ENCODE data around the gene NUBP2.

Gene NUBP2

GRCh38 chr16:1790611-1791255 lies 8.0 kb downstream of the NUBP2 start:
- TF ChIP-seq REST (IDR thresholded peaks at IDR 0.05; ENCODE audit: insufficient read depth in 1 of 2, low read depth in 2 of 2, low read length in 2 of 2): no peak
- no peak for TF ChIP-seq POLR2AphosphoS5 (IDR thresholded peaks at IDR 0.05; ENCODE audit: low read depth, low read length)
- TF ChIP-seq SIN3A (IDR thresholded peaks at IDR 0.05; ENCODE audit: borderline replicate concordance, insufficient read depth, low read length): no peak
- TF ChIP-seq FOXP2 (optimal IDR thresholded peaks at IDR 0.05; ENCODE audit: borderline replicate concordance, extremely low read depth, extremely low read length, insufficient read depth): no peak
- TF ChIP-seq TAF1 (IDR thresholded peaks at IDR 0.05; ENCODE audit: borderline replicate concordance, insufficient read depth, low read length): no peak

GRCh38 chr16:1791256-1791942 lies 8.6 kb downstream of the NUBP2 start:
- TF ChIP-seq TAF1 (IDR thresholded peaks at IDR 0.05; ENCODE audit: borderline replicate concordance, insufficient read depth, low read length): no peak
- no peak for TF ChIP-seq FOXP2 (optimal IDR thresholded peaks at IDR 0.05; ENCODE audit: borderline replicate concordance, extremely low read depth, extremely low read length, insufficient read depth)
- TF ChIP-seq POLR2AphosphoS5 (IDR thresholded peaks at IDR 0.05; ENCODE audit: low read depth, low read length): no peak
- TF ChIP-seq SIN3A (IDR thresholded peaks at IDR 0.05; ENCODE audit: borderline replicate concordance, insufficient read depth, low read length): no peak
- TF ChIP-seq REST (IDR thresholded peaks at IDR 0.05; ENCODE audit: insufficient read depth in 1 of 2, low read depth in 2 of 2, low read length in 2 of 2): no peak

GRCh38 chr16:1791943-1792812 lies 9.4 kb downstream of the NUBP2 start:
- TF ChIP-seq SIN3A (IDR thresholded peaks at IDR 0.05; ENCODE audit: borderline replicate concordance, insufficient read depth, low read length) (no peak), POLR2AphosphoS5 (IDR thresholded peaks at IDR 0.05; ENCODE audit: low read depth, low read length) (no peak), FOXP2 (optimal IDR thresholded peaks at IDR 0.05; ENCODE audit: borderline replicate concordance, extremely low read depth, extremely low read length, insufficient read depth) (no peak), TAF1 (IDR thresholded peaks at IDR 0.05; ENCODE audit: borderline replicate concordance, insufficient read depth, low read length) (no peak), REST (IDR thresholded peaks at IDR 0.05; ENCODE audit: insufficient read depth in 1 of 2, low read depth in 2 of 2, low read length in 2 of 2) (no peak)

- TF ChIP-seq REST (IDR thresholded peaks at IDR 0.05; ENCODE audit: insufficient read depth in 1 of 2, low read depth in 2 of 2, low read length in 2 of 2) (no peak), FOXP2 (optimal IDR thresholded peaks at IDR 0.05; ENCODE audit: borderline replicate concordance, extremely low read depth, extremely low read length, insufficient read depth) (no peak), SIN3A (IDR thresholded peaks at IDR 0.05; ENCODE audit: borderline replicate concordance, insufficient read depth, low read length) (no peak), TAF1 (IDR thresholded peaks at IDR 0.05; ENCODE audit: borderline replicate concordance, insufficient read depth, low read length) (no peak), POLR2AphosphoS5 (IDR thresholded peaks at IDR 0.05; ENCODE audit: low read depth, low read length) (no peak)
Observed at GRCh38 chr16:1792836-1793577, 10.2 kb downstream of the NUBP2 start.

Measured in PFSK-1 (cell line).